Stomach (tissue), 4 donors: ENCODE measurements around the gene DCTN2.

ENCODE experiments used
- CTCF ChIP-seq, 7 experiments: fragments of 450-650 bp in 4 of 7; fragments of 200-600 bp in 3 of 7; sonication (generic) in 3 of 7; IDR thresholded peaks; one replicate each; pipeline ENCODE4 v1.5.1; 2016 to 2019; ENCODE audit warnings: antibody characterized with exemption in 7 of 7, control low read depth in 2 of 7, mild to moderate bottlenecking in 1 of 7
- POLR2A ChIP-seq, 4 donors: fragments of 450-650 bp; IDR thresholded peaks; one replicate each; pipeline ENCODE4 v1.6.1; 2016; ENCODE audit warnings: antibody characterized with exemption in 4 of 4, control low read depth in 2 of 4, mild to moderate bottlenecking in 1 of 4, moderate library complexity in 1 of 4
- POLR2AphosphoS5 ChIP-seq, 3 donors: sonication (generic); formaldehyde crosslinking; IDR thresholded peaks; one replicate each; pipeline ENCODE4 v1.6.1; 2016; ENCODE audit warnings: antibody characterized with exemption in 3 of 3

DNA sequence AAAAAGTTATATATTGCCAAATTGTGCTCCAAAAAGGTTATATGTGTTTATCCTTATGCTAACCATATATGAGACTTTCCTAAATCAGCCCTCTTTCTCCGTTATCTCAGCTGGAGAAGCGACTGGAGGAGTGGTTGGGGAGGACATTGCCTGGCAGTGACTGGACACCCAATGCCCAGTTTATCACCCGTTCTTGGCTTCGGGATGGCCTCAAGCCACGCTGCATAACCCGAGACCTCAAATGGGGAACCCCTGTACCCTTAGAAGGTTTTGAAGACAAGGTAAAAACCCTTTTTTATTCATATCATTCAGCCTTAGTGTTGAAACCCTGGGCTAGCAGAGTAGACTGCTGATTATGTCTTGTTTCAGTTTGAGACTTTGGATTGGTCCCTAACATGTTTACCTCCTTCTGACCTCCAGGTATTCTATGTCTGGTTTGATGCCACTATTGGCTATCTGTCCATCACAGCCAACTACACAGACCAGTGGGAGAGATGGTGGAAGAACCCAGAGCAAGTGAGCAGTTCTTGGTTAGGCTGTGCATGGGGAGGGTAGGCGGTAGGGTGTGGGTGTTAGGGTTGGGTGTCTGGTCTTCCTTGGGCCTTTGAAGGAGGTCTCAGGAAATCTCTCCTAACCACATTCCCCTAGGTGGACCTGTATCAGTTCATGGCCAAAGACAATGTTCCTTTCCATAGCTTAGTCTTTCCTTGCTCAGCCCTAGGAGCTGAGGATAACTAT lies 35.2 kb downstream of the DCTN2 start:
- TF ChIP-seq CTCF (IDR thresholded peaks at IDR 0.05) = no peak
- TF ChIP-seq POLR2AphosphoS5 (IDR thresholded peaks at IDR 0.05) = no peak
- no peak for TF ChIP-seq POLR2A (IDR thresholded peaks at IDR 0.05)
